NCI-H2196 treated with DMSO at 0.1 percent for 48 hours (cell line): ENCODE results near the gene ACO2.
"Not testable (repeated sequence)": the region's sequence is repeated elsewhere in the genome, so short reads cannot be mapped to it uniquely, and the experiment has no call there.

Experiments used
- DNase-seq: peaks from one replicate; lab custom pipeline; 2025; ENCODE audit not compliant: unreplicated experiment; lab: John Stamatoyannopoulos, UW

The ACO2 gene

DNA sequence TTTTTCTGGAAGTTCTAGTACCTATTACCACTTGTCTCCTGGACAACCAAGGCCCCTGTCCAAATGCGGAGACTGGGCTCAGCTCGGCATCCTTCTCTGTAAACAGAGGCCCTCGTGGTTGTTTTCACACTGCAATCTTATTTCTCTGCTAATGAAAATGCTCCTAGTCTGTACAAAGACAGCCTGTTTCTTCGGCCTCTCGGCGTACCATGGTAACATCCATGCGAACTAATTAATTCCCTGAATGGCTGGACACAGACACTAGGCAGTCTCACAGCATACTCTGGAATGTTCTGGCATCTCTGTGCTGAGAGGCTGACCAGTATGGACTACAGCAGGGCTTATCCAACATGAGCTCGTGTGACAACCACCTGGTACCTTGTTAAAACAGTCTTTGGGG is 69.7 kb downstream of the ACO2 start:
- DNase-seq: no peak

DNA sequence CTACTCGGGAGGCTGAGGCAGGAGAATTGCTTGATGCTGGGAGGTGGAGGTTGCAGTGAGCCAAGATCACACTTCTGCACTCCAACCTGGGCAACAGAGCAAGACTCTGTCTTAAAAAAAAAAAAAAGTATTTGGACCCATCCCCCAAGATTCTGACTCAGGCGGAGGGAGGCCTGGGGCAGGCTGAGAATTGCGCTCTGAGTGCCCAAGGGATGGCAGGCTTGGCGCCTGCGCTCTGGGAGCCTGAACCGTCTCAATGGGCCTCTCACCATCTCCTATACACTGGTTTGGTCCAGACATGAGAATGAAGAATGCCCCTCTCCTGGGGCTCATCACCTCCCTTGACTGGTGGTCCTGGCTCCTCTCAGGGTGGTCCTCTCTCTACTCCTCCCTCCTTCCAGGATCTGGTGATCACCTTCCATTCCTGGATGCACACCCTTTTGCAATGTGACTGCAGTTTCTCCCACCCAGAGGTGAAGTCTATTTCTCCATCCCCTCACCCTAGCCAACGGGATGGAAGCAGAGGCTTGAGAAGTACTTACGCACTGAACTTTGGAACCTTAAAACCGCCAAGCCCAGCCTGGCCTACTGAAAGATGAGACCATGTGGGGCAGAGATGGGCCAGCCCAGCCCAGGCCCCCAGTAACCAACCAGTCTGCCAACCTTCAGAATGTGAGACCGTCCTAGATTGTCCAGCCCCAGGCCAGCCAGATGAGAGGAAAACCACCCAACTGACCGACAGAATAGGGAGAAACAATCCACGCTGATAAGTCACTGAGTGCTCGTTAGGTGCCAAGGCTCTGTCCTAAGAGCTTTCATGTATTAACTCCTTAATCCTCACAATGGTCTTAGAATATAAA is 70.5 kb downstream of the ACO2 start:
- no peak for DNase-seq

DNA sequence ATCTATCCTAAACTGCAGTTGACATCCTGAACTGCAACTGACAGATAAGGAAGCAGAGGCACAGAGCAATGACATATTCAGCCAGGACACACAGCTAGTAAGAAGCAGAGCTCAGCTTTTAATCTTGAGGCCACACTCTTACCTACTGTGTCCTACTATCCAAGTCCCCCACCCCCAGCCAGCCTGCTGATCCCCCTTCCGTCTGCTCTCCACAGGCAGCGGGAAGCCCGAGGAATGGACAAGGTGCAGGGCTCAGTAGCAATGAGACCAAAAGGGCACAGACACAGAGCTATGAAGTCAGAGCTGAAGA is 71.0 kb downstream of the ACO2 start:
- DNase-seq: no peak

DNA sequence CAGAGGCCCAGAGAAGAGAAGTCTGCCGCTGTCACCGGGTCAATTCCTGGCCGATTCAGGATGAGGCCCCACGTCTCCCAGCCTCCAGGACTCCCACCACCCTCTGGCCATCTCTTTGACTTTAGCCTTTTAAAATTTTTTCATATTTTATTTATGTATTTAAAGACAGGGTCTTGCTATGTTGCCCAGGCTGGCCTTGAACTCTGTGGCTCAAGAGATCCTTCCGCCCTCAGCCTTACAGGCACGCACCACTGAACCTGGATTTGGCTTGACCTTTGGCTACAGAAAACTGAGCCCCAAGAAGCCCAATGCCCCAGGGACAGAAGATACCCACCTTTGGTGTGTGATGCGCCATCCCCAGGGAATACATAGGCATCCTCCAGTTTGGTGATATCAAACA is 71.4 kb downstream of the ACO2 start:
- DNase-seq: no peak

DNA sequence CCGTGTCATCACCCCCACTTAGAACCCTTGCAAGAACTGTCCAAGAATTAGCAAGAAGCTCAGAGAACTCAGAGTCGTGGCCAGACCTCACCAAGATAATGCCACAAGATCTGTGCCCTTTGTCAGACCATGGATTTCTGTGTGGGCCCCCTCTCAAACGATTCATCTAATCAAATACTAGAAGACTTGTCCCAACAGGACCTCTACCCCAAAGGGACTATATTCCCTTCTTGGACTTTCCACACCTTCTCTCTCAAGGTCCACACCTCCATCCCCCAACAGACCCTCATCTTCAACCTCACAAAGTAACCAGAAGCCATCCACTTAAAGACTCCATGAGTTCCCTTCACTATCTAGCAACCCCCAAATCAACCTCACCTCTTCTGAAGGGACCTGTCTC is 72.6 kb downstream of the ACO2 start:
- no peak for DNase-seq

DNA sequence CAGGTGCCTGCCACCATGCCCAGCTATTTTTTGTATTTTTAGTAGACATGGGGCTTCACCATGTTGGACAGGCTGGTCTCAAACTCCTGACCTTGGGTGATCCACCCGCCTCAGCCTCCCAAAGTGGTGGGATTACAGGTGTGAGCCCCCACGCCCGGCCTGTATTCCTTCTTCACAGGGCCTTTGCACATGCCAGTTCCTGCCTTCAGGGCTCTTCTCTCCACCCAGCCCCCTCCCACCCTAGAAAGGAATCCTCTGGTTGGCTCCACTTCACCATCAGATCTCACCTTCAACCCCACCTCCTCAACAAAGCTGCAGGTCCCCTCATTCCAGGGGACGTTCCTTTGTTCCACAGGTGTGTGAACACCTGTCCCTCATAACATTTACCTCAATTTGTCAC is 73.3 kb downstream of the ACO2 start:
- no peak for DNase-seq

DNA sequence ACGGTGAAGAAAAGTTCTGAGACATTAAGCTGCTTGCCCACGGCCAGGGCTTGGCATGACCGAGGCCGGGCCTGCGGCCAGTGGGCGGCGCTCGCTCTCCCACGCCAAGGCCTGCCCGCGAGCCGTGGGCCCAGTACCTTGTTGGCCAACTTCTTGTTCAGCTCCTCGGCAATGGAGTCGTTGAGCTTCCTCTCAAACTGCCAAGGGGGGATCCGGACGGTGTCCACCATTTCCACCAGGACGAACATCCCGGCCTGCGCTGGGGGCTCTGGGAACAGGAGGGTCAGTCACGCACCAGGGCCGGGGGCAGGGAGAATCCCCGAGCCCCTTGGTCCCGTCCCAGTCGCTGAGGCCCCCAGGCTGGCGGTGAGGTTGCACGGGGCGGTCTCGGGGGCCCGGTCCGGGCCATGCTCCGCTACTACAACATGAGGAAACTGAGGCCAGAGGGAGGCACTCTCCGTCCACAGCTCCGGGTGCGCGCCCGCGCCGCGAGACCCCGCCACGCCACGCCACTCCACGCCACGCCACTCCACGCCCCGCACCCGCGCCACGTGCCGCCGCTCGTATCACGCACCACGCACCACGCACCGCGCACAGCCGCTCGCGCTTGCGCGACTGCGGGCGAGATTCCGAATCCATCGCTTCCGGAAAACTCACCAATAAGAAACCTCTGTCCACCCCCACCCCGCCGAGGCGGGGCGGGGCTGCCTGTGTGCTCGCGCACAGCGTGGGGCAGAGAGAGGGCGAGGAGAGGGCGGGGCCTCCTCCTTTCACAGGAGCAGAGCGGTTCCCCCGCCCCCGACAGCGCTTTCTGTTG is 75.1 kb downstream of the ACO2 start, which contains the start of gene POLR3H:
Gene POLR3H, minus strand, starts transcription at position 617 of the 817 bp plus-strand sequence. Its CDS starts 369 bp downstream, at position 248.
- DNase-seq: peak; percentile 98

DNA sequence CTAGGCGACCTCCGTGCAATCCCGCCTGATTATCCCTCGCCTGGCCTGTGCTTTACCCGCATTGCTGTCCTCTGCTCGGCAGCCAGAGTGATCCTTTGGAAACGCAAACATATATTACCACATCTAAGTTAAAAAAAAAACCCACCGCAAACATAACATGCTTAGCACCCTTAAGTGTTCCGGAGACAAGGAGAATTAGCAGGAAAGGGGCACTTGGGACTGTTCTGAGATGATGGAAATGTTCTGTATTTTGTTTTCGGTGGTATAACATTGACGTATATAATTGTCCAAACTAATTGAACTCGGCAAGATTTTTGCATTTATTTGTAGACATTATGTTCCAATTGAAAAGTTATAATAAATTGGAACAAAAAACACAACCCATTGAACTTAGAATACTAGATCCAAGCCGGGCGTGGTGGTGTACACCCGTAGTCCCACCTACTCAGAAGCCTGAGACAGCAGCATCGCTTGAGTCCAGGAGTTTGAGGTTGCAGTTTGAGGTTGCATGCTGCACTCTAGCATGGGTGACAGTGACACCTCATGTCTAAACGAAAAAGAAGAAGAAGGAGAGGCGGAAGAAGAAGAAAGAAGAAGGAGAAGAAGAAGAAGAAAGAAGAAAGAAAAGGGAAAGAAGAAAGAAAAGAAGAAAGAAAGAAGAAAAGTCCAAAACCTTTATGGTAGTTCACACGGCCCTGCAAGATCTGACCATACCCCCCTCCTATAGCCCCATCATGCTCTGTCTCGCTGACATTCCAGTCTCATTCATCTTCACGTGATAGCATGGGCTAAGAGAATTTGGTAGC is 76.0 kb downstream of the ACO2 start:
- no peak for DNase-seq

DNA sequence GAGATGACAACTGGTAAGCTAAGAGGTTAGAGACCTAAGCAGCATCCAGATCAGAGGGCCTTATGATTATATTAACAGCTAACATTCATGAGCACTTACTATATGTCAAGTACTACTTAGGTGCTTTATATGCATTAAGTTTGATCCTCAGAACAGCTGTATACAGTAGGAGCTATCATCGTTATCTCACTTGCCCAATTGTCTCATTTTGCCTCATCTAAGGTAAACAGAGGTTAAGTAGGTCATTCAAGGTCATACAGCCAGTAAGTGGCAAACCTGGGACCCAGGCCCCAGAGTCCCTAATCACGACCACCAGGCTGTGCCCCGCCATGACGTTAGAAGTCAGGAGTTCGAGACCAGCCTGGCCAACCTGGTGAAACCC is 79.9 kb downstream of the ACO2 start:
- DNase-seq: no peak

DNA sequence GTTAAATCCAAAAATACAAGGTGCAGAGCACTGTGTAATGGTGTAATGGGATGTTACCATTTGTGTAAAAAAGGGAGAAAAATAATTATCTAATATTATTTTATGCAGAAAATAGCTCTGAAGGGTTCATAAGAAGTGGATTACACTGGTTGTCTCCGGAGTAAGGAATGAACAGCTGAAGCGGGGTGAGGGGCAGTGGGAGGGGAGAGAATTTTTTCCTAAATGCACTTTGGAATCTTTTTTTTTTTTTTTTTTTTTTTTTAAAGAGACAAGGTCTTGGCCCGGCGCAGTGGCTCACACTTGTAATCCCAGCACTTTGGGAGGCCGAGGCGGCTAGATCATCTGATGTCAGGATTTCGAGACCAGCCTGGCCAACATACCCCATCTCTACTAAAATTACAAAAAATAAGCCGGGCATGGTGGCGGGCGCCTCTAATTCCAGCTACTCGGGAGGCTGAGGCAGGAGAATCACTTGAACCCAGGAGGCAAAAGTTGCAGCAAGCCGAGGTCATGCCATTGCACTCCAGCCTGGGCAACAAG is 82.1 kb downstream of the ACO2 start:
- DNase-seq: no peak

DNA sequence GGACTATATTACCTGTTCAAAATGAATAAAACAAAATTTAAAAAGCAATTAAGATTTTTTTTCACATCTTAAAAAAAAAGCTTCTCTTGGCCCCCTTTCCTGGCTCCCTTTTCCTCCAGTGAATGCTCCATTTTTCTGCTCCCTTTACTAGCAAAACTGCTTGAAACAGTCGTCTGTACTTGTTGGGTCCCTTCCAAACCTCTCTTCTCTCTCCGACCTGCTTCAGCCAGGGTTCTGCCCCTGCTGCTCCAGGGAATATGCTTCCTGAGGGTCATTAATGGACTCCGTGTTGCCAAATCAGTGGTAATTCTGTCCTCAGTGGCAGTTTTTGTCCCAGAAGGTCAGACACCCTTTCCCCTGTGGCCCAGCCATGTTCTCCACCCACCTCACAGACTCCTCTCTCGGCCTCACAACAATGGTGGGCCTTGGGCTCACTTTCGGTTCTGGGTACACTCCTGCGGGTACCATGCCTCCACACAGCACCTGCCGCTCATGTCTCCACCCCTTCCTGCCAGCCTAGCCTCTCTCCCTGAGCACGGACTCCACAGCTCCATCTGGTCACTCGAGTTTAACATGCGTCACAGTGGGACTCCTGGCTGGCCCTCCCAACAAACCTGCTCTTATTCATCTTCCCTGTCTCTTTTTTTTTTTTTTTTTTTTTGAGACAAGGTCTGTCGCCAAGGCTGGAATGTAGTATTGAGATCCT is 83.1 kb downstream of the ACO2 start:
- DNase-seq: no peak

DNA sequence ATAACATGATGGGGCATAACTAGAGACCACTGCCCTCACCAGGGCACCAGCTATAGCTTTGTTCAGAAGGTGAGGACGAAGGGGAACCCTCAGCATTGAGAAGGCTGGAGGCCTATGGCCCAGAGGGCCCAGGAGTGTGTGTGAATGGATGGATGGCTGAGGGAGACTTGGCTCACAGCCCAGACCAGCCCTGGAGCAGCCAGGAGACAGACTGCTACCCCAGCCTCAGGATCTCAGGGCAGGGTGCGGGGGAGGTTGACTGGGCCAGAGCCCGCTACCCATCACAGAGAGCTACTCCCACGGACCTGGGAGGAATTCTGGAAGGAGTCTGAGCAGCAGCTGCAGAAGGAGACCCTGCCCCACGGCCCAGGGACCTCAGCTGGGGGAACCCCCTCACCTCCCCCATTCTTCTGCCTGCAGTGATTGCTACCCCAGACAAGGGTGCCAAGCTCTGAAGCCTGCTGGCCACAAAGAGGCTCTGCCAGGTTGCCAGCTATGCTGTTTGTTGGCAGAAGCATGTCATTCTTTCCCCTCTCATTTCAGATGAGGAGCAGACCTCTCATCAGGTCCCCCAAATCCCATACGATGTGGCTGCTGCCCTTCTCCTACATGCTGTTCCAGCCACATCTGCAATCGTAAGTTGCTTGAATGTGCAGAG is 86.5 kb downstream of the ACO2 start:
- DNase-seq: no peak

DNA sequence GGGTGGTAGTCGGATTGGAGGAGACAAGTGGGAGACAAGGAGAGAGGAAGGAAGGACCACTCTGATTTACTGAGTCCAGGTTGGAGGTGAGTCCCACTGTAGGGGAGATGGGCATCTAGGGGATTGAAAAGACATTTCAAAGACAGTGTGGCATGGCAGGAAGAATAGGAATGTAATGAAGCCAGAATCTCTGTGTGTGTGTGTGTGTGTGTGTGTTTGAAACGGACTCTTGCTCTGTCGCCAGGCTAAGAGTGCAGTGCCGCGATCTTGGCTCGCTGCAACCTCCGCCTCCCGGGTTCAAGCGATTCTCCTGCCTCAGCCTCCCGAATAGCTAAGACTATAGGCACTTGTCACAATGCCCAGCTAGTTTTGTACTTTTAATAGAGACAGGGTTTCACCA is 87.6 kb downstream of the ACO2 start:
- DNase-seq: no peak

DNA sequence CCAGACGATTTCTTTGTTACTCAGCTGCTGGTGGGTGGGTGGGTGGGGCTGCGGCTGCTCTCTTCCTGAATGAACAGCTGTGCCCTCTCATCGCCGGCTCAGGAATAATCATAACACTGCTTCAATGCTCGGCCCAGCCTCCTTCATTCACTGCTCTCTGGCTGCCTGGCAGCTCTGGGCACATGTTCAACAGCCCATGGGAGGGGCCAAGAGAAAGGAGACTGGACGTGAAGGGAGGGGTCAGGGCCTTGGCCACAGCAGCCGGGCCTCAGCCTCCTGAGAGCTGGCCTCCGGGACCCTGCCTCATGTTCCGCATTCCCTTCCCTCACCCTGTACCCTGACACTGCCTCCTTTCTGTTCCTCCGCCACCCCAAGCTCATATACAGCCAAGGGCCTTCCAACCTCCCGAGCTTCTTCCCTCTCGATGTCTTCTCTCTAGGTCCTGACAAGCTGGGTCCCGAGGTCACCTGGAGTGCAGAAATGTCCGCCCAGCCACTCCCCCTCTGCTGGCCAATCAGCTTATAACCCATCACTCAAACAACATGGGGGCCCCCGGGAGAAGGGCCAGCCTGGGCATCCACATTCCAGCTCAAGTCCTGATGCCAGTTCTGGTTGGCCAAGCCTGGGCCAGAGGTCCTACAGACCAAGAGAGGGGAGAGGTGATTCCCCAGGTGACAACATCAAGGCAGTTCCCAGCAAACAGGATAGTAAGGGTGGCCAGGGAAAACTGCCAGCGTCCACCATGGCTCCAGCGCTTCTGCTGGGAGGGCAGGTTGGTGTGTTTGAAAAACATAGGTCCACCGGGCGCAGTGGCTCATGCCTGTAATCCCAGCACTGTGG is 88.7 kb downstream of the ACO2 start:
- peak; percentile 17 for DNase-seq

DNA sequence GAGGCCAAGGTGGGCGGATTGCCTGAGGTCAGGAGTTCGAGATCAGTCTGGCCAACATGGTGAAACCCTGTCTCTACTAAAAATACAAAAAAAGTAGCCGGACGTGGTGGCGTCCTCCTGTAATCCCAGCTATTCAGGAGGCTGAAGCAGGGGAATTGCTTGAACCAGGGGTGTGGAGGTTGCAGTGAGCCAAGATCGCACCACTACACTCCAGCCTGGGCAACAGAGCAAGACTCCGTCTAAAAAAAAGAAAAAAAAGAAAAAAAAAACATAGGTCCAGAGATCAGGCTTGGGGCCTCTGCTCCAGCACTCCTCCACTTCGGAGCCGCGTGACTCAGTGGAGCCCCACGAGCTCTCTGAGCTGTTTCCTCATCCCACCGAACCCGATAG is 89.3 kb downstream of the ACO2 start:
- DNase-seq: not testable (repeated sequence)

DNA sequence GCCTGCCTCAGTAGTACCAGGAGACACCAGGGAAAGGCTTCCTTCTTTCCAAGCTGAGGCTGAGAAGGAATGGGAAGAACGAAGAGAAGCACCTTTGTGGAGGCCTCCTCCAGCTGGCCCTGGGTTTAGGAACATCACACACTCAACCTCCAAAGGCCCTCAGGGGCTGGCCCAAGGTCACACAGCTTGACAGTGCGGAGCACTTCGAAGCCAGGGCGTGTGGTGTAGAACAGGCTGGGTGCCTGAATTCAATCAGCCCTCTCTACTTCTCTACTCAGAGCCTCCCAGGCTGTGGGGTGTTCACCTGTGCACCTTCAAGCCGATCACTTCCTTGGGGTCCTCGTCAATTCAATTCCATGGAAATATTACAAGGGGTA is 91.2 kb downstream of the ACO2 start:
- DNase-seq: no peak

DNA sequence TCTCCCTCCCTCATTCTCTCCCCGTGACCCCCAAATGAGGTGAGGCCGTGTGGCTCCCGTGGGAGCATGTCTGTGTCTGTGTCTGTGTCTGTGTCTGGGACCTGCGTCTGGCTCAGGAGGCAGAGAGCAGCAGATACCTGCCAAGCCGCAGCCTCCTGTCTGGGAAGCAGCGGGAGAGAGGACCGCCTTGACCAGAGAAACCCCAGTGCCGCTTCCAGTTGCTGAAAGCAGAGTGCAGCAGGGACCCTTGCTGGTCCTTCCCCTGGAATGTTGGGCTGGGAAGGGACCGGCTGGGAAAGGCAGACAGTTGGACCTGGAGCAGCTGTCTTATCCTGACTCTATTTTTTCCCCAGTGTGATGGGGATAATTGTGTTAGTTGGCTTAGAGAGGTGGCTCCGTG is 92.4 kb downstream of the ACO2 start:
- no peak for DNase-seq

DNA sequence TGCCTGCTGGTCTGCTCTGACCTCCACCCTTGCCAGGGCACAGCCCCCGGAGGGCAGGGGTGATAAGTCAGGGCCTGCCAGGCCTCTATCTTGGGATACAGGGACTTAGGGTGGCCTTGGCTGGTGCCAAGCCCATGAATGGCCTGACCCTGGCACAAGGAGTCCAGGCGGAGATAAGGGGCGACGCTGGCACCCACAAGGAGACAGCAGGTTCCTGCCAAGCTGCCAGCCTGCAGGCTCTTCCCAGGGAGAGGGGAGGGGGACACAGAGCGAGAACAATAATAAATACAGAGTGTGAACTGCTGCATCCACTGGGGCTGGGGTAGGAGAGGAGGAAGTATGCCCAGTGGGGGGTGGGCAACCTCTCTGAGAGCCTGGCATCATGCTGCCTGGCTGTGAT is 92.9 kb downstream of the ACO2 start:
- DNase-seq: no peak

DNA sequence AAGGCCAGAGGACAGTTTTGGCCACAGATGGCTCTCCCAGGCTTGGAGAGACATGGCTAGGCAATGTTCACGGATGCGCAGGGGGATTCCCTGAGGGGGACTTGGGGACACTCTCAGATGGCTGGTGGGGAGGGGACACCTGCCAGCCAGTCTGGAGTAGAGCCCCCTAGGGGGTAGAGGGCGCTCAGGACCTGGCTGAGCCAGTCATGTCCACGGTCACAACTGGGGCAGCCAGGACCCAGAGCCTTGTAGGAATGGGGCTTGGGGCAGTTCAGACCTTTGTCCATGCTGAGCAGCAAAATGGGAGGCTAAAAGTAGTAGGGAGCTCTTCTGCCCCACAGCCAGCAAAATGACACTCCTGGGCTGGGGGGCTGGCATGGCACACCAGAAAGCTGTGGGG is 93.5 kb downstream of the ACO2 start:
- no peak for DNase-seq
